G401 (cell line): ENCODE measurements around the gene JOSD1. TPM values are rescaled to one million over a fixed set of nuclear protein-coding genes. Genes with fewer than 3 reads are reported as not detected.
"Not testable (repeated sequence)": the region's sequence is repeated elsewhere in the genome, so short reads cannot be mapped to it uniquely, and the experiment has no call there.

Source experiments
- DNase-seq: peaks from one replicate; pipeline ENCODE4 v3.0.0-alpha.2; 2015; ENCODE audit warnings: low spot score
- in situ Hi-C: cut with HindIII; loops from 2 replicates; pipeline ENCODE4 v1.10.0; 2016; ENCODE audit warnings: low sequenced_read_pairs, mixed read lengths
- total RNA-seq: library from RNA; depleted of rRNA; stranded (reverse); fragments of >200 nt; shearing (Covaris generic); gene quantifications from 2 replicates; pipeline ENCODE4 v1.2.3, GENCODE V29; 2014; rRNA removed

The JOSD1 gene
- total RNA-seq, 1 experiment from 2014 or later = 33.3 TPM

DNA sequence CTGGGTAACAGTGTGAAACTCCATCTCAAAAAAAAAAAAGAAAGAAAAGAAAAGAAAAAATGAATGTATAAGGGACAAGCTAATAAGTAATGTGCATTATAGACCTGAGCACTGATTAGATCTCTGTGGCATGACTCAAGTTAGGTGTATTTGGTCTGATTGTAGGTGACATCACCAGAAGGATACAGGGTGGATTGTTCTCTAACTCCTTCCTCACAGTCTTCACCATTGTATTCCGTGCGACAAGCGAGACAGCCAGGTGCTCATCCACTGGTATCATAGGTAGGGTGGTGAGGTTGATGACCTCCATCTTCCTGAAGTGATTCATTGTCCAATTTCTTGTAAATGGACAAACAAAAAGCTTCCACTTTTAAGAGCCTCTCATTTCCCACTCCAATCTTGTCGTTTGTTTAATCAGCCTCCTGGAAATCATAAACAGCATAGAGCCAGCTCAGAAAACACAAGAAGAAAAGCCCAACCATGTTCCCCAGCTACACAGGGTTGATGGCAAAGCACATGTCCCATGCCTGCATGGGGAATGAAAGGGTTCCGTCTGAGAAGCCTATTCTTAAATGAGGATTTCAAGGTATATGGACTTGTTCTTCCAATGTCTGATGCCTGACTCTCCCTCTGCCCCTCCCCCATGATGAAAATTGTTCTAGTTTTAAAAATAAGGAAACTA lies 50.8 kb downstream of the JOSD1 start:
- in situ Hi-C loops = loop anchor here (5.0 kb wide), 1 partner anchor 63 kb away; no protein-coding TSS in a partner anchor
- DNase-seq = no peak

- in situ Hi-C loops = no loop called here
- DNase-seq = no peak
These were observed 55.3 kb downstream of the JOSD1 start for GRCh38 chr22:38645430-38645829.

DNA sequence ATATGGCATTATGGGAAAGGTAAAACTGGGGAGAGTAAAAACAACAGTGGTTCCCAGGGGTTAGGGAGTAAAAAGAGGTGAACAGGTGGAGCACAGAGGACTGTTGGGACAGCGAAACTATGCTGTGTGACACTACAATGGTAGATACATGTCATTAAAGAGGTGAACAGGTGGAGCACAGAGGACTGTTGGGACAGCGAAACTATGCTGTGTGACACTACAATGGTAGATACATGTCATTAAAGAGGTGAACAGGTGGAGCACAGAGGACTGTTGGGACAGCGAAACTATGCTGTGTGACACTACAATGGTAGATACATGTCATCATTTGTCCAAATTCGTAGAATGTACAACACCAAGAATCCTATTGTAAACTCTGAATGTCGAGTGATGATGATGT lies 56.5 kb downstream of the JOSD1 start:
- in situ Hi-C loops = not testable (repeated sequence)

GRCh38 chr22:38641476-38642040 lies 59.2 kb downstream of the JOSD1 start:
- in situ Hi-C loops = no loop called here
- DNase-seq = no peak

More for the DNA sequence above, 56.5 kb downstream of the JOSD1 start:
- DNase-seq = not testable (repeated sequence)

- in situ Hi-C loops = no loop called here
- no peak for DNase-seq
These were observed 62.0 kb downstream of the JOSD1 start for GRCh38 chr22:38638728-38639127.

- in situ Hi-C loops = no loop called here
- no peak for DNase-seq
These were observed 62.5 kb downstream of the JOSD1 start for GRCh38 chr22:38638216-38638615.

Other genes with a start within 250 kb of the JOSD1 start
- gene KCNJ4, start 245.7 kb downstream of the JOSD1 start, total RNA-seq = 37.9 and 38.6 TPM in 2 replicates
- gene KDELR3, start 232.8 kb downstream of the JOSD1 start, total RNA-seq = 3.9 and 6.7 TPM in 2 replicates
- 531 and 580 TPM in 2 replicates for gene DDX17, start 194.6 kb downstream of the JOSD1 start, total RNA-seq
- gene DMC1, start 130.8 kb downstream of the JOSD1 start, total RNA-seq = 4.0 and 107 TPM in 2 replicates
- 0.37 and 0.41 TPM in 2 replicates for gene FAM227A, start 44.6 kb downstream of the JOSD1 start, total RNA-seq
- 34.2 and 47.6 TPM in 2 replicates for gene CBY1, start 44.3 kb downstream of the JOSD1 start, total RNA-seq
- gene TOMM22, start 19.0 kb downstream of the JOSD1 start, total RNA-seq = 131 and 138 TPM in 2 replicates
- gene GTPBP1, start 5.0 kb upstream of the JOSD1 start, total RNA-seq = 30.5 and 35.9 TPM in 2 replicates
- 19.4 and 23.9 TPM in 2 replicates for gene SUN2, start 55.1 kb upstream of the JOSD1 start, total RNA-seq
- 17.9 and 30.9 TPM in 2 replicates for gene DNAL4, start 93.2 kb upstream of the JOSD1 start, total RNA-seq
- 5.6 and 8.8 TPM in 2 replicates for gene NPTXR, start 143.1 kb upstream of the JOSD1 start, total RNA-seq
- 16.4 and 25.6 TPM in 2 replicates for gene CBX6, start 171.3 kb upstream of the JOSD1 start, total RNA-seq